Astrocyte (in vitro differentiated cells and primary cell): Measurements from ENCODE around the gene ZNF787.

Experiments used
- CTCF ChIP-seq: IDR thresholded peaks from 2 replicates; pipeline ENCODE4 v1.5.1; 2011; ENCODE audit warnings: low read depth, mild to moderate bottlenecking, inconsistent platforms, low read length, moderate library complexity; ENCODE audit not compliant: insufficient read depth
- EZH2 ChIP-seq: IDR thresholded peaks from 2 replicates; pipeline ENCODE4 v1.6.1; 2012; ENCODE audit warnings: mild to moderate bottlenecking, low read length, inconsistent platforms; ENCODE audit not compliant: insufficient read depth

GRCh38 chr19:56099638-56100539, 21.2 kb downstream of the ZNF787 start:
- TF ChIP-seq CTCF, result no peak
- TF ChIP-seq EZH2, result no peak
